ENCODE data around the gene DMBX1. TPM values are rescaled to one million over a fixed set of nuclear protein-coding genes. Genes with fewer than 3 reads are reported as not detected.

DMBX1 gene
- total and polyA plus RNA-seq, 9 of the 15 experiments (the other 6 are each of a cell fraction or from before 2014, with no cell fraction given) = 0.25 to 4.3 (median 1.0) TPM

DNA sequence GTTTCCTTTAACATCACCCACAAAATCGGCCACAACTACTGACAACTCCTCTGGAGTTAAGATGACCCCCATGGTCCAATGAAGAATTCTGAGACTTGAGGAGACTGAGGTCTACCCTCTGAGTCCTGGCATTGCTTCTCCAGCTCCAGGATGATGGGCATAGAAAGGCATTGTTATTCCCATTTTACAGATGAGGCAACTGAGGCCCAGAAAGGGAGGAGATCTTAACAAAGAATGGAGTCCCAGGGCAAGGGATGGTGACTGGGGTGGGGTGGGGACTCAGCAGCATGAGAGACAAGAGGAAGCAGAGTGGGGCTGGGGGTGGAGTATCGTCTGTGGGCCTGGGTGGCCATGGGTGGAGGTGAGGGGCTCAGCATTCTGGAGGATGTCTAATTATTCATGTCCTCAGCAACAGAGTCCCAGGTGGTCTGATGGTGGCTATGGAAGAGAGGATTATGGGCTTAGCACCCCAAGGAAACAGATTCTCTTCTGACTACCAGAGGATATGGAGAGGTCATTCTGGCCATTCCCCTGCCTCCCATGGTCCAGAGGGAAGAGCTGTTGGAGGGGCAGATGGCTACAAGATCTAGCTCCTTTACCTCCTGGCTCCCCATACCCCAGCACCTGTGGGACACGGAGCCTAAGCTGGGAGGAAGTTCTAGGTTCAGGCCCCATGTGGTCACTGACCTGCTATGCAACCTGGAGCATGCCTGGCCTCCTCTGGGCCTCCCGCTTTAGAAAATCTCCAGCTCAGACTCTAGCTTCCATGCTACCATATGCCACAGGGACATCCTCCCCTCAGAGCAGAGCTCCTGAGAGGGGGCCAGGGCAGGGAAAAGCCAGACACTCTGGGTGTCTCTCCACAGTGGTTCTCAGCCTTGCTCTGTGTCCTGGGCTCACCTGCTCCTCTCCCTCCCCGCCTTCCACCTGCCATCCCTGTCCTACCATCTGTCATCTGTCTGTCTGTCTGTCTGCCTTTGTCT lies 37.4 kb upstream of the DMBX1 start:
- H4K20me1 ChIP-seq (replicated peaks; ENCODE audit: control insufficient read depth, insufficient read depth, low read length) = no peaks in the 10 kb centered on the region
- POLR2A ChIA-PET = interaction anchor here (0.6 to 1.2 kb wide), 4 partner anchors 17 to 71 kb away, joined by 3 to 4 read pairs (median 3); no protein-coding TSS in a partner anchor
- 42% methylated on average over 5 of the region's 5 CpGs for WGBS (ENCODE audit: insufficient coverage, low coverage, missing lambda C conversion rate)
- ATAC-seq (peak; percentile 8), FAIRE-seq (no peak), DNase-seq (ENCODE audit: extremely low read depth in 1 of 4, low spot score in 3 of 4) (no peak)
- in situ Hi-C loops (cut with MboI) = no loop called here
- H3K9me1 ChIP-seq (ENCODE audit: control insufficient read depth, insufficient read depth, low read length) = no peaks in the 10 kb centered on the region
- H2AFZ ChIP-seq (ENCODE audit: low read depth, low read length) = no peak overlapping the region
- no peak overlapping the region for H3K4me2 ChIP-seq (ENCODE audit: insufficient read depth, low read length)
- H3K4me1 ChIP-seq (replicated peaks in 1 of 2; ENCODE audit: control insufficient read depth in 2 of 2, insufficient read depth in 2 of 2, low read length in 2 of 2) = peaks cover 19 to 48% of the 10 kb centered on the region in 2 experiments
- H3K4me3 ChIP-seq = no peak overlapping the region
- H3K36me3 ChIP-seq (ENCODE audit: control insufficient read depth, insufficient read depth, low read length) = no peaks in the 10 kb centered on the region
- BruUV-seq (replicated peaks) = no TSS peak
- CTCF ChIA-PET (ENCODE audit: low intra/inter-chr PET ratio) = no interaction called here
- H3K9me3 ChIP-seq (replicated peaks; ENCODE audit: control insufficient read depth, insufficient read depth, low read depth, low read length) = no peaks in the 10 kb centered on the region
- no peak overlapping the region for H3K27ac ChIP-seq (ENCODE audit: extremely low read depth, low read depth, low read length)
- H3K9ac ChIP-seq (ENCODE audit: insufficient read depth in 1 of 2, low read depth in 2 of 2, low read length in 2 of 2) = peak overlapping the region in 1 of 2 experiments; percentile 64; a peak in 2 of 4 replicates
- intact Hi-C loops (cut with micrococcal nuclease) = no loop called here
- peaks cover 2 to 15% of the 10 kb centered on the region in 2 experiments; a peak in 3 of 5 replicates for H3K27me3 ChIP-seq (ENCODE audit: control insufficient read depth in 2 of 2, insufficient read depth in 2 of 2, low read length in 2 of 2)
- no peaks in the 10 kb centered on the region for H3K79me2 ChIP-seq (ENCODE audit: control insufficient read depth, insufficient read depth, low read length)
- TF ChIP-seq, protein P1, sequence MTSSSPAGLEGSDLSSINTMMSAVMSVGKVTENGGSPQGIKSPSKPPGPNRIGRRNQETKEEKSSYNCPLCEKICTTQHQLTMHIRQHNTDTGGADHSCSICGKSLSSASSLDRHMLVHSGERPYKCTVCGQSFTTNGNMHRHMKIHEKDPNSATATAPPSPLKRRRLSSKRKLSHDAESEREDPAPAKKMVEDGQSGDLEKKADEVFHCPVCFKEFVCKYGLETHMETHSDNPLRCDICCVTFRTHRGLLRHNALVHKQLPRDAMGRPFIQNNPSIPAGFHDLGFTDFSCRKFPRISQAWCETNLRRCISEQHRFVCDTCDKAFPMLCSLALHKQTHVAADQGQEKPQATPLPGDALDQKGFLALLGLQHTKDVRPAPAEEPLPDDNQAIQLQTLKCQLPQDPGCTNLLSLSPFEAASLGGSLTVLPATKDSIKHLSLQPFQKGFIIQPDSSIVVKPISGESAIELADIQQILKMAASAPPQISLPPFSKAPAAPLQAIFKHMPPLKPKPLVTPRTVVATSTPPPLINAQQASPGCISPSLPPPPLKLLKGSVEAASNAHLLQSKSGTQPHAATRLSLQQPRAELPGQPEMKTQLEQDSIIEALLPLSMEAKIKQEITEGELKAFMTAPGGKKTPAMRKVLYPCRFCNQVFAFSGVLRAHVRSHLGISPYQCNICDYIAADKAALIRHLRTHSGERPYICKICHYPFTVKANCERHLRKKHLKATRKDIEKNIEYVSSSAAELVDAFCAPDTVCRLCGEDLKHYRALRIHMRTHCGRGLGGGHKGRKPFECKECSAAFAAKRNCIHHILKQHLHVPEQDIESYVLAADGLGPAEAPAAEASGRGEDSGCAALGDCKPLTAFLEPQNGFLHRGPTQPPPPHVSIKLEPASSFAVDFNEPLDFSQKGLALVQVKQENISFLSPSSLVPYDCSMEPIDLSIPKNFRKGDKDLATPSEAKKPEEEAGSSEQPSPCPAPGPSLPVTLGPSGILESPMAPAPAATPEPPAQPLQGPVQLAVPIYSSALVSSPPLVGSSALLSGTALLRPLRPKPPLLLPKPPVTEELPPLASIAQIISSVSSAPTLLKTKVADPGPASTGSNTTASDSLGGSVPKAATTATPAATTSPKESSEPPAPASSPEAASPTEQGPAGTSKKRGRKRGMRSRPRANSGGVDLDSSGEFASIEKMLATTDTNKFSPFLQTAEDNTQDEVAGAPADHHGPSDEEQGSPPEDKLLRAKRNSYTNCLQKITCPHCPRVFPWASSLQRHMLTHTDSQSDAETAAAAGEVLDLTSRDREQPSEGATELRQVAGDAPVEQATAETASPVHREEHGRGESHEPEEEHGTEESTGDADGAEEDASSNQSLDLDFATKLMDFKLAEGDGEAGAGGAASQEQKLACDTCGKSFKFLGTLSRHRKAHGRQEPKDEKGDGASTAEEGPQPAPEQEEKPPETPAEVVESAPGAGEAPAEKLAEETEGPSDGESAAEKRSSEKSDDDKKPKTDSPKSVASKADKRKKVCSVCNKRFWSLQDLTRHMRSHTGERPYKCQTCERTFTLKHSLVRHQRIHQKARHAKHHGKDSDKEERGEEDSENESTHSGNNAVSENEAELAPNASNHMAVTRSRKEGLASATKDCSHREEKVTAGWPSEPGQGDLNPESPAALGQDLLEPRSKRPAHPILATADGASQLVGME (CRISPR knock-in tag; IDR thresholded peaks at IDR 0.05) = no peak
- TF ChIP-seq HDAC1 (IDR thresholded peaks at IDR 0.05) = no peak
- TF ChIP-seq, protein P2, sequence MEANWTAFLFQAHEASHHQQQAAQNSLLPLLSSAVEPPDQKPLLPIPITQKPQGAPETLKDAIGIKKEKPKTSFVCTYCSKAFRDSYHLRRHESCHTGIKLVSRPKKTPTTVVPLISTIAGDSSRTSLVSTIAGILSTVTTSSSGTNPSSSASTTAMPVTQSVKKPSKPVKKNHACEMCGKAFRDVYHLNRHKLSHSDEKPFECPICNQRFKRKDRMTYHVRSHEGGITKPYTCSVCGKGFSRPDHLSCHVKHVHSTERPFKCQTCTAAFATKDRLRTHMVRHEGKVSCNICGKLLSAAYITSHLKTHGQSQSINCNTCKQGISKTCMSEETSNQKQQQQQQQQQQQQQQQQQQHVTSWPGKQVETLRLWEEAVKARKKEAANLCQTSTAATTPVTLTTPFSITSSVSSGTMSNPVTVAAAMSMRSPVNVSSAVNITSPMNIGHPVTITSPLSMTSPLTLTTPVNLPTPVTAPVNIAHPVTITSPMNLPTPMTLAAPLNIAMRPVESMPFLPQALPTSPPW (CRISPR knock-in tag; IDR thresholded peaks at IDR 0.05) = no peak
- no peak for TF ChIP-seq PCBP2 (IDR thresholded peaks at IDR 0.05; ENCODE audit: low read depth, low read length, poor library complexity, severe bottlenecking)
- peak; percentile 27 for TF ChIP-seq MEIS2 (IDR thresholded peaks at IDR 0.05; ENCODE audit: partially characterized antibody)
- TF ChIP-seq ZFP30 (CRISPR knock-in tag; IDR thresholded peaks at IDR 0.05; ENCODE audit: borderline replicate concordance) = no peak
- TF ChIP-seq BCOR (IDR thresholded peaks at IDR 0.05) = peak; percentile 93
- TF ChIP-seq ZFPM2 (CRISPR knock-in tag; IDR thresholded peaks at IDR 0.05) = no peak
- no peak for TF ChIP-seq NBN (IDR thresholded peaks at IDR 0.05; ENCODE audit: low read depth)
- peak; percentile 77; the same call in 1 of the 2 replicates for TF ChIP-seq NR2C1 (IDR thresholded peaks at IDR 0.05)
- peak; percentile 83 for TF ChIP-seq NR2C1 (tag; IDR thresholded peaks at IDR 0.05)
- TF ChIP-seq SMARCA5 (IDR thresholded peaks at IDR 0.05) = peak; percentile 91
- peak; percentile 90 for TF ChIP-seq RBM25 (IDR thresholded peaks at IDR 0.05; ENCODE audit: low read depth, low read length, severe bottlenecking)
